Panc1 (cell line): ENCODE data around the gene B9D1. TPM values are rescaled to one million over a fixed set of nuclear protein-coding genes. Genes with fewer than 3 reads are reported as not detected.

Source experiments
- ATAC-seq: fragments of 200-7000 bp; cut with Tn5 transposase; 2 replicates; pipeline ENCODE4 v1.9.1; 2020; ENCODE audit warnings: mild to moderate bottlenecking, moderate library complexity
- BruUV-seq: library from RNA; stranded (reverse); fragments of 400-500 nt; replicated peaks from 2 replicates; lab custom pipeline; 2021; lab: Mats Ljungman, UMichigan
- CTCF ChIA-PET: fragments of 300-600 bp; sonication (Branson Sonifier 250); formaldehyde crosslinking; loops from one replicate; lab custom pipeline; 2022; ENCODE audit warnings: antibody characterized with exemption; lab: Charles Lee
- POLR2A ChIA-PET: fragments of 300-600 bp; sonication (Branson Sonifier 250); formaldehyde crosslinking; loops from one replicate; lab custom pipeline; 2022; ENCODE audit warnings: antibody characterized with exemption; lab: Charles Lee
- DNase-seq: peaks from one replicate; pipeline ENCODE4 v3.0.0-alpha.2; 2010; ENCODE audit warnings: low read depth, low spot score
- H3K27ac ChIP-seq: 2 replicates; pipeline ENCODE4 v1.5.1; 2011; ENCODE audit warnings: mild to moderate bottlenecking, low read length, inconsistent platforms
- H3K27me3 ChIP-seq: fragments of 200-500 bp; sonication (Bioruptor generic); 2 replicates; pipeline ENCODE4 v1.6.0; 2014; ENCODE audit warnings: low read length, inconsistent platforms; ENCODE audit not compliant: control insufficient read depth, insufficient read depth
- H3K36me3 ChIP-seq: fragments of 200-500 bp; sonication (Bioruptor generic); 2 replicates; pipeline ENCODE4 v1.5.1; 2014; ENCODE audit warnings: inconsistent platforms, mild to moderate bottlenecking, low read length, moderate library complexity; ENCODE audit not compliant: control insufficient read depth, insufficient read depth
- H3K4me1 ChIP-seq: 2 replicates; pipeline ENCODE4 v1.5.1; 2011; ENCODE audit warnings: inconsistent platforms, mild to moderate bottlenecking, low read length, moderate library complexity; ENCODE audit not compliant: control insufficient read depth, insufficient read depth
- H3K4me3 ChIP-seq, 2 experiments: 2 replicates each; pipeline ENCODE4 v1.5.1; 2011 to 2012; ENCODE audit warnings: low read depth in 2 of 2, low read length in 2 of 2, mild to moderate bottlenecking in 2 of 2, inconsistent platforms in 1 of 2, moderate library complexity in 1 of 2
- H3K9me3 ChIP-seq: fragments of 200-500 bp; sonication (Bioruptor generic); 2 replicates; pipeline ENCODE4 v1.5.1; 2014; ENCODE audit warnings: low read depth, mild to moderate bottlenecking, inconsistent platforms, low read length, moderate library complexity; ENCODE audit not compliant: control insufficient read depth, insufficient read depth
- CTCF ChIP-seq: fragments of 450-650 bp; IDR thresholded peaks from 2 replicates; pipeline ENCODE4 v1.5.1; 2017; ENCODE audit warnings: mild to moderate bottlenecking
- POLR2AphosphoS5 ChIP-seq: IDR thresholded peaks from 2 replicates; pipeline ENCODE4 v1.6.1; 2012; ENCODE audit warnings: mild to moderate bottlenecking, low read depth, low read length, moderate library complexity
- REST ChIP-seq, 2 experiments: IDR thresholded peaks; 2 replicates each; pipeline ENCODE4 v1.6.1; 2011 to 2012; ENCODE audit warnings: low read depth in 2 of 2, control low read depth in 1 of 2, low read length in 1 of 2, mild to moderate bottlenecking in 1 of 2, moderate library complexity in 1 of 2; ENCODE audit not compliant: insufficient read depth in 1 of 2
- SIN3A ChIP-seq: IDR thresholded peaks from 2 replicates; pipeline ENCODE4 v1.6.1; 2012; ENCODE audit warnings: low read depth, mild to moderate bottlenecking, low read length, moderate library complexity, borderline replicate concordance; ENCODE audit not compliant: insufficient read depth
- TCF7L2 ChIP-seq: IDR thresholded peaks from 2 replicates; pipeline ENCODE4 v1.6.1; 2011; ENCODE audit warnings: mild to moderate bottlenecking, low read depth, low read length, inconsistent platforms
- in situ Hi-C: cut with HindIII; loops from 2 replicates; pipeline ENCODE4 v1.10.0; 2016; ENCODE audit warnings: low sequenced_read_pairs, low pct_unique_long_range_greater_than_20kb
- intact Hi-C: fragments of 100-400 bp; cut with micrococcal nuclease; formaldehyde crosslinking; loops from one replicate; pipeline ENCODE4 v1.10.0; 2022; ENCODE audit not compliant: unreplicated experiment
- total RNA-seq: library from RNA; stranded (reverse); gene quantifications from one replicate; pipeline ENCODE4 v1.2.1, GENCODE V29; 2021; ENCODE audit not compliant: unreplicated experiment

The B9D1 gene
- total RNA-seq, 1 experiment from 2014 or later: 19.1 TPM

GRCh38 chr17:19365499-19365817 is 2.9 kb upstream of the B9D1 start:
- Histone ChIP-seq H3K9me3 (no peaks in the 10 kb centered on the region), H3K4me1 (peaks cover 5% of the 10 kb centered on the region), H3K27ac (no peak overlapping the region), H3K27me3 (no peaks in the 10 kb centered on the region), H3K36me3 (no peaks in the 10 kb centered on the region; the same call in 1 of the 2 replicates), H3K4me3 (no peak overlapping the region)
- DNase-seq (no peak), ATAC-seq (no peak)
- intact Hi-C loops: no loop called here
- ChIA-PET POLR2A (no interaction called here), CTCF (no interaction called here)
- TF ChIP-seq CTCF (no peak), REST (IDR thresholded peaks at IDR 0.05; ENCODE audit: insufficient read depth in 1 of 2, low read depth in 2 of 2, low read length in 1 of 2) (no peak), TCF7L2 (no peak), POLR2AphosphoS5 (no peak), SIN3A (no peak)
- no TSS peak for BruUV-seq
- in situ Hi-C loops: no loop called here

GRCh38 chr17:19364699-19365498 is 2.4 kb upstream of the B9D1 start:
- CTCF ChIA-PET: no interaction called here
- POLR2A ChIA-PET: no interaction called here
- intact Hi-C loops: no loop called here
- DNase-seq: no peak
- H3K27me3 ChIP-seq: no peaks in the 10 kb centered on the region
- in situ Hi-C loops: no loop called here
- ATAC-seq: no peak
- peaks cover 5% of the 10 kb centered on the region for H3K4me1 ChIP-seq
- no peak for TF ChIP-seq SIN3A
- TF ChIP-seq POLR2AphosphoS5: no peak
- TF ChIP-seq TCF7L2: no peak
- no peak for TF ChIP-seq CTCF
- no peak for TF ChIP-seq REST (IDR thresholded peaks at IDR 0.05; ENCODE audit: insufficient read depth in 1 of 2, low read depth in 2 of 2, low read length in 1 of 2)
- H3K4me3 ChIP-seq: no peak overlapping the region
- no TSS peak for BruUV-seq
- no peaks in the 10 kb centered on the region; the same call in 1 of the 2 replicates for H3K36me3 ChIP-seq
- no peaks in the 10 kb centered on the region for H3K9me3 ChIP-seq
- no peak overlapping the region for H3K27ac ChIP-seq
